Fibroblast of upper back skin (primary cell): Measurements from ENCODE around the gene BMP10.
"Not testable (repeated sequence)": the region's sequence is repeated elsewhere in the genome, so short reads cannot be mapped to it uniquely, and the experiment has no call there.

Experiments
- DNase-seq: peaks from one replicate; pipeline ENCODE4 v3.0.0-alpha.2; 2013

Gene BMP10

GRCh38 chr2:68871159-68871764 is at the start of gene BMP10:
BMP10 (minus strand) TSS chr2:68871397; CDS start chr2:68871358, 39 bp downstream.
- no peak for DNase-seq

- no peak for DNase-seq
Measured at GRCh38 chr2:68920481-68921170, 49.4 kb upstream of the BMP10 start.

- DNase-seq = no peak
Measured at GRCh38 chr2:68918497-68918896, 47.3 kb upstream of the BMP10 start.

DNA sequence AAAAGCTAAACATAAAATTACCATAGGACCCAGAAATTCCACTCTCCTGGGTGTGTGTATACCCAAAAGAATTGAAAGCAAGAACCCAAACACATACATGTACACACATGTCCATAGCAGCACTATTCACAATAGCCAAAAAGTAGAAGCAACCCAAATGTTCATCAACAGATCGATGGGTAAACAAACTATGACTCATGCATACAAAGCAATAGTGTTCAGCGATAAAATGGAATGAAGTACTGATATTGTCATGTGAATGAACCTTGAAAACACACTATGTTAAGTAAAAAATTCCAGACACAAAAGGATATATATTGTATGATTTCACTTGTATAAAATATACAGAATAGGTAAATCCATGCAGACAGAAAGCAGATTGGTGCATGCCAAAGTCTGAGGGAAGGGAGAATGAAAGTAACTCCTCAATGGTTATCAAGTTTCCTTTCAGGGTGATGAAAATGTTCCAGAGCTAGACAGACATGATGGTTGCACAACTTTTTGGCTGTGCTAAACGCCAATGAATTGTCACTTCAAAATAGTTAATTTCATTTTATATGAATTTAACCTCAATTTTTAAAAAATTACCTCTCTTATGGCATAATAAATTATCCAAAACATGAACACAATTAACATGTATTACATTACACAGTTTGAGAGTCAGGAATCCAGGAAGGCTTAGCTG is 46.0 kb upstream of the BMP10 start:
- no peak for DNase-seq

DNA sequence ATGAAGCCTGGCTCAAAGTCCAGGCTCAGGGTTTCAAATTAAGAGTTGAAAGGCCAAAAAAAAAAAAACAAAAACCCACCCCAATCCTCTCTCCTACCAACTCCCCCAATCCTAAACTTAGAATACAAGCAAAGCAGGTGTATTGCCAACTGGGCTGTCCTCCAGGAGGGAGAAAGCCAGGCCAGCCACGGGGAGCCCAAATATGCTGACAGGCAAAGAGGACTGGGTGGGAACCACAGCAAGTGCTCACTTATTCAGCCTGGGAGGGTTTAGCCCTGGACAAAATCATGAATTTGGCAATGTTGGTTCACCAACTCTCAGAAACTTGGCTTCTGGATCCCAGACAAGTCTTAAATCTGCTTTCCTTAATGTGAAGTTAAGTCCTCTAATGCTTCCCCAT is 45.0 kb upstream of the BMP10 start:
- DNase-seq = no peak

DNA sequence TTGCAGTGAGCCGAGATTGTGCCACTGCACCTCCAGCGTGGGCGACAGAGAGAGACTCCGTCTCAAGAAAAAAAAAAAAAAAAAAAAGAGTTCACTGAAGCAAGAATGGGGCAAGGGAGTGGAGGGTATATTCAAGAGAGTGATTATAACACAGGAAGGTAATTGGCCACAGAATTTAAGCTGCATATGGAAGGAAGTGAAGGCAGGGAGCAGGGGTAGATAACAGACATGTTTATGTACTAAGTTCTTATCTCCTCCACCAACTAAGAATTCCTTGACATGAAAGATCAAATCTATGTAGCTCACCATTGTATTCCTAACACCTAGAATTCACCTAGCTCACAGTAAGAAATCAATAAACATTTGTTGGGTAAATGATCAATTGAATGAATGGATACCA is 44.2 kb upstream of the BMP10 start:
- no peak for DNase-seq

DNA sequence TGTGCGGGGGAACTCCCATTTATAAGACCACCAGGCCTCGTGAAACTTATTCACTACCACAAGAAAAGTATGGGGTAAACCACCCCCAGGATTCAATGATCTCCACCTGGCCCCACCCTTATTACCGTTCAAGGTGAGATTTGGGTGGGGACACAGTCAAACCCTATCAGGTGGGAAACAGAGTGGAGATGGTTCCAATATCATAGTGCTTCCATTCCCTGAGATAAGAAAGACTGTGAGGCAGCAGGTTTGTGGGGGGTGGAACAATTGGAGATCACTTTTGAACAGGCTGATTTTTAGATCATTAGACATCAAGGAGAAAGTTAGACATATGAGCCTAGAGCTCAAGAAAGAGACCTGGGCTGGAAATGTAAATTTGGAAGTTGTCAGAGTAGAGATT is 42.2 kb upstream of the BMP10 start:
- DNase-seq = no peak

DNA sequence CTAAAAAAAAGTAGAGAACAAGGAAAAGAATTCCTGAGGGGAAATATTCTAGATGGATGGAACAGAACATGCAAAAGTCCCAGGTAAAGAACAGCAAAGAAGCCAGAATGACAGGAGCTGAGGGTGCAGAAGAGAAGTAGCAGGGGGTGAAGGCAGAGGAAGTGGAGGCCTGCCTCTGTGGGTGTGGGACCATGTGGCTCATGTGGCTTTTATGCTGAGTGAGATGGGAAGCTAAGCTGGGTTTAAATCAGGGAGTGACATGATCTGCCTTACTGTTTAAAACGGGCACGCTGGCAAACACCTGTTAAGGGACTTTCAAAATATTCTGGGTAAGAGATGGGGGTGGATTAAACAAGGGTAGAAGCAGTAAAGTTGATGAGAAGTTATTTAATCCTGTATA is 41.5 kb upstream of the BMP10 start:
- DNase-seq = no peak

GRCh38 chr2:68912111-68912510 is 40.9 kb upstream of the BMP10 start:
- no peak for DNase-seq

- DNase-seq = no peak
Measured at GRCh38 chr2:68911709-68912108, 40.5 kb upstream of the BMP10 start.

GRCh38 chr2:68911246-68911645 is 40.0 kb upstream of the BMP10 start:
- no peak for DNase-seq

GRCh38 chr2:68909793-68910674 is 38.8 kb upstream of the BMP10 start:
- DNase-seq = peak; percentile 66

- peak; percentile 48 for DNase-seq
Measured at GRCh38 chr2:68908392-68908970, 37.3 kb upstream of the BMP10 start.

- DNase-seq = no peak
Measured at GRCh38 chr2:68907920-68908253, 36.7 kb upstream of the BMP10 start.

DNA sequence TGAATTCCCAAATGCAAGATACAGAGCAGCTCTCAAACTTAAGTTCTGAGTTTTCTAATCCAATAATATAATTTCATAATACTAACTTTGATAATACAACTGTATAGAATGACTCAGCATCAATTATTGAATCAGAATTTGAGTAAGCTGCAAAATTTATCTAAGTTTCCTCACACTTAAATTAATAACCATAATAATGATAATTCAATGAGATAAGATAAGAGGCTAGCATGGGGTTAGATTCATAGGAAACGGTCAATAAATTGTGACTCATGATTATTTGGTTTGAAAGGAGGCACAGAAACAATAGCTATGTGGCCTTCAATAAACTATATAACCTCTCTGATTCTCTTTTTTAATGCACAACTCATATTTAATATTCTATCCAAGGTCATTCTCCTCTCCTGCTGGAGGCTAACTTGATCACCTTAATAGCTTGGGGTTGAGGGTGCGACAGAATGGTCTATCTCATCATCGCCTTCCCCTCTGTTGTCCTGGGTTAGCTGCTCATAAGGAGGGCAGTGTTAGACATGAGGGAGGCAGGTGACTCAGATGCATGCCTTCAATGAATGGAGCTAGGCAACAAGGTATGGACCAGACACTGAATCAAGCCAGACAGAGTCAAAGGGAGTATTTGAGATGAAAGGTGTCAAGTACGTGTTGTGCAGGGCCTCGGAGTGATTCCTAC is 36.2 kb upstream of the BMP10 start:
- no peak for DNase-seq

DNA sequence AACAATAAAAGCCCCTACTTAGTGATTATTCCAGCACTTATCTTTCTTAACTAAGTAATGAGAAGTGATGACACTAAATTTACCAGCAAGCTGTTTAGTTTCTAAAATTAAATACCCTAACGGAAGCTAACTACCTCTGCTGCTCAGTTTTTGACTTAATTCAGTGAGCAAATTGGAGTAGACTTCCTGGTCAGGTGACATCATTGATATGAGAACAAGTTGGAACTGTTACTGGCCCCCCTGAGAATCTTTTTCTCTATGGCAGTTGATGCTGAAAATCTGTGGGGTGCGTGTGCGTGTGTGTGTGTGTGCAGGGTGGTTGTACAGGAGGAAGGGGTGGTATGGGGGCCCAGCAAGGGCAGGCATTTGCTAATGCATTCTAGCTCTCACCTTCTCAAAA is 35.5 kb upstream of the BMP10 start:
- no peak for DNase-seq

- peak; percentile 17 for DNase-seq
Measured at GRCh38 chr2:68905116-68905515, 33.9 kb upstream of the BMP10 start.

GRCh38 chr2:68901561-68901960 is 30.4 kb upstream of the BMP10 start:
- DNase-seq = no peak

DNA sequence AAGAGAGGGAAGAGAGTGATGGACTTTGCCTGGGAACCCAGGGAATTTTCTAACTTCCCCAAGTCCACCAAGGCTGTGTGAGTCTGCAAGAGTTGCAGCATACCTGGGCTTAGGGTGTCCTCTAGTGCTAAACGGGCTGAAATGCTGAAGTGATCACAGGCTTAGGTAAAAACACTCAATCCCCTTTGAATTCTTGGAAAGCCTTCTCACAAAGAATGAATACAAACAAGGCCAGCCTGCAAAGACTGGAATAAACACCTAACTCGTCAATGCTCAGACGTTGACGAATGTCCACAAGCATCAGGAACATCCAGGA is 30.0 kb upstream of the BMP10 start:
- DNase-seq = peak; percentile 16

- DNase-seq = no peak
Measured at GRCh38 chr2:68900496-68901198, 29.4 kb upstream of the BMP10 start.

DNA sequence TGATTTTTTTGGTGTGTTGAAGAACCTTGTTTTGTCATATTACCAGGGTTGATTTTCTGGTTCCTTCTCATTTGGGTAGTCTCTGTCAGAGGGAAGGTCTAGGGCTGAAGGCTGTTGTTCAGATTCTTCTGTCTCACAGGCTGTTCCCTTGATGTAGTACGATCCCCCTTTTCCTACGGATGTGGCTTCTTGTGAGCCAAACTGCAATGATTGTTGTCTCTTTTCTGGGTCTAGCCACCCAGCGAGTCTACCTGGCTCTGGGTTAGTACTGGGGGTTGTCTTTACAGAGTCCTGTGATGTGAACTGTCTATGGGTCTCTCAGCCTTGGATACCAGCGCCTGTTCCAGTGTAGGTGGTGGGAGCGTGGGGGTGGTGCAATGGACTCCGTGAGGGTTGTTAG is 24.8 kb upstream of the BMP10 start:
- DNase-seq = not testable (repeated sequence)

DNA sequence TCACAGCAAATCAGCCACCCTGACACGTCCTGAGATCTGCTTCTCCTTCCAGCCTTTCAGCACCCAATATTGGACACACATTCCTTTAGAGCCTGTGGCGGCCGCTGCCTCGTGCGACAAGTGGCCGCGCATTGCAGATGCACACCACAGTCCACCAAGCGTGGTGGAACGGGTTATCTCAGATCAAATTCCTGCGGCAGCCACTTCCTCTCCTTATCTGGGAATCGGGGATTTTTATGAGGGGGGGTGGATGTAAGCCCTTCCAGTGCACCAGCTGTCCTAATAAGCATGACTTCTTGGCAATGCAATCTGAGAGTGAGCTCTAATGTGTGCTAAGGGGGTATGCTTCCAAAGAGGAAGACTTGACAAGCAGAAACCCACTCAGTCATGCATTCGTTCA is 18.3 kb upstream of the BMP10 start:
- no peak for DNase-seq
